Measurements from ENCODE around the gene TARDBP.
"Not testable (repeated sequence)": the region's sequence is repeated elsewhere in the genome, so short reads cannot be mapped to it uniquely, and the experiment has no call there.

GRCh38 chr1:10992004-10992403 is 20.4 kb upstream of the TARDBP start:
- TF ChIP-seq EP300, POLR2A (IDR thresholded peaks at IDR 0.05): not testable (repeated sequence)
